Neural progenitor cell (in vitro differentiated cells): ENCODE results near the gene STARD3.

Experiments used
- EZH2phosphoT487 ChIP-seq: fragments of 200-600 bp; sonication (generic); IDR thresholded peaks from 2 replicates; pipeline ENCODE4 v1.6.1; 2017; ENCODE audit warnings: antibody characterized with exemption
- TF ChIP-seq, protein P1 (sequence below): fragments of 200-600 bp; sonication (generic); IDR thresholded peaks from 2 replicates; pipeline ENCODE4 v1.5.1; 2017; ENCODE audit warnings: antibody characterized with exemption, mild to moderate bottlenecking

DNA sequence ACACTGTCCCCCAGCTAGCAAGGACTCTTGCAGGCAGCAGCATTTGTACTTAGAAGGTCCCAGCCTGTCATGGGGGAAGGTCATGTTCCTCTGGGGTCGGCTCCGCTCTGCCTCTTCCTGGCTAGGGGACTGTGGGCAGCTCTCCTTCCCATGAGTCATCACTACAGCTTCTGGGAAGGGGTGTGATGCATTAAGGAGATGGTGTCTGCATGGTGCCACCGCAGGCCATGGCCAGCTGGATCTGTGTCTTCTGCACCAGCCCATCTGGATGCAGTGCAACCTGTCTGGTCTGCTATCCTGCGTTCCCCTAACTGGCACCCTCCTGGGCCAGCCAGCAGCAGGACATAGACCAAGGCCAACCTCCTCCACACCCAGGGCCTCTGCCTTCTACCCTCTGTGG, 6.3 kb downstream of the STARD3 start:
- TF ChIP-seq, protein P1, sequence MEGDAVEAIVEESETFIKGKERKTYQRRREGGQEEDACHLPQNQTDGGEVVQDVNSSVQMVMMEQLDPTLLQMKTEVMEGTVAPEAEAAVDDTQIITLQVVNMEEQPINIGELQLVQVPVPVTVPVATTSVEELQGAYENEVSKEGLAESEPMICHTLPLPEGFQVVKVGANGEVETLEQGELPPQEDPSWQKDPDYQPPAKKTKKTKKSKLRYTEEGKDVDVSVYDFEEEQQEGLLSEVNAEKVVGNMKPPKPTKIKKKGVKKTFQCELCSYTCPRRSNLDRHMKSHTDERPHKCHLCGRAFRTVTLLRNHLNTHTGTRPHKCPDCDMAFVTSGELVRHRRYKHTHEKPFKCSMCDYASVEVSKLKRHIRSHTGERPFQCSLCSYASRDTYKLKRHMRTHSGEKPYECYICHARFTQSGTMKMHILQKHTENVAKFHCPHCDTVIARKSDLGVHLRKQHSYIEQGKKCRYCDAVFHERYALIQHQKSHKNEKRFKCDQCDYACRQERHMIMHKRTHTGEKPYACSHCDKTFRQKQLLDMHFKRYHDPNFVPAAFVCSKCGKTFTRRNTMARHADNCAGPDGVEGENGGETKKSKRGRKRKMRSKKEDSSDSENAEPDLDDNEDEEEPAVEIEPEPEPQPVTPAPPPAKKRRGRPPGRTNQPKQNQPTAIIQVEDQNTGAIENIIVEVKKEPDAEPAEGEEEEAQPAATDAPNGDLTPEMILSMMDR = no peak
- TF ChIP-seq EZH2phosphoT487 = no peak
